Sigmoid colon (tissue), 4 donors: ENCODE data around the gene GIMAP8.

Source experiments
- EP300 ChIP-seq, 4 donors: sonication (generic); formaldehyde crosslinking; IDR thresholded peaks; one replicate each; pipeline ENCODE4 v1.6.1; 2017; ENCODE audit warnings: antibody characterized with exemption in 4 of 4
- POLR2A ChIP-seq, 2 donors: fragments of 450-650 bp; IDR thresholded peaks; one replicate each; pipeline ENCODE4 v1.6.1; 2016; ENCODE audit warnings: antibody characterized with exemption in 2 of 2, mild to moderate bottlenecking in 2 of 2, moderate library complexity in 2 of 2
- POLR2AphosphoS5 ChIP-seq, 4 donors: sonication (generic); formaldehyde crosslinking; IDR thresholded peaks; one replicate each; pipeline ENCODE4 v1.6.1; 2017; ENCODE audit warnings: antibody characterized with exemption in 4 of 4
- TF ChIP-seq, protein P1 (sequence below), 4 experiments: fragments of 450-650 bp in 3 of 4; fragments of 200-600 bp in 1 of 4; IDR thresholded peaks; one replicate each; pipeline ENCODE4 v1.5.1; 2016 to 2019; ENCODE audit warnings: antibody characterized with exemption in 4 of 4, mild to moderate bottlenecking in 3 of 4, moderate library complexity in 2 of 4

DNA sequence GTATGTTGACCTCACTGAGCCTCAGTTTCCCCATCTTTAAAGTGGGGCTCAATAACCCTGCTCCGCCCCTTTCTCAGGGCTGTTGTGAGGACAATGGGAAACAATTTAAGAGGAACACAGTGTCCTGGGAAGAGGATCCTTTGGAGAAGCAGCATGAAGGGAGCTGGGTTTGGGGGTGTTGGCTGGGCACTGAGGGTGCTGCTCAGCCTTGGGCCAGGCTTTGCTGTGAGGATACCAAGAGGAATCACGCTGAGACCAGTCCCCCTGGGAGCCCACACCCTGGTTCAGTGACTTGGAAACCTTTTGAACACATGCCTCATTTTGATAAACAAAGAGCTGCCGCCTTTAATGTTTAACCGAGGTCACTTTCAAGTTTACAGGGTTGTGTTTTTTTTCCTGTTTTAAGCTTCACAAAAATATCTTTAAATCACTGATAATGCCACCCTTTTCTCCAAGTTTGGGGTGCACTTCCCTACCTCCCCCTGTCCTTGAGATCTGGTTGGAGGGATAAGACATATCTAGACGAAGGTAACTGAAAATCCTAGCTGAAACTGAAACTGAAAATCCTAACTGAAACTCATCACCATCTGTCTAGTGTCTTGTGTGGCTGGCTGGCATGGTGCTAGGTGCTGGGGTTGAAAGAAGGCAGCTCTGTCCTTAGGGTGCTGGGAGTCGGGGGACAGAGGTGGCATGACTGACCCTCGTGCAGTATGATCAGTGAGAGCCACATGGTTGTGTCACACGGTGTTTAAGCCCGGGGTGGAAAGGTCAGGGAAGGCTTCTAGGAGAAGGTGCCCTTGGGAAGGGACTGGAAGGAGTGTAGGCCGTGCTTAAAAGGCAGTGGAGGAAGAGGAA lies 43.6 kb upstream of the GIMAP8 start:
- TF ChIP-seq, protein P1, sequence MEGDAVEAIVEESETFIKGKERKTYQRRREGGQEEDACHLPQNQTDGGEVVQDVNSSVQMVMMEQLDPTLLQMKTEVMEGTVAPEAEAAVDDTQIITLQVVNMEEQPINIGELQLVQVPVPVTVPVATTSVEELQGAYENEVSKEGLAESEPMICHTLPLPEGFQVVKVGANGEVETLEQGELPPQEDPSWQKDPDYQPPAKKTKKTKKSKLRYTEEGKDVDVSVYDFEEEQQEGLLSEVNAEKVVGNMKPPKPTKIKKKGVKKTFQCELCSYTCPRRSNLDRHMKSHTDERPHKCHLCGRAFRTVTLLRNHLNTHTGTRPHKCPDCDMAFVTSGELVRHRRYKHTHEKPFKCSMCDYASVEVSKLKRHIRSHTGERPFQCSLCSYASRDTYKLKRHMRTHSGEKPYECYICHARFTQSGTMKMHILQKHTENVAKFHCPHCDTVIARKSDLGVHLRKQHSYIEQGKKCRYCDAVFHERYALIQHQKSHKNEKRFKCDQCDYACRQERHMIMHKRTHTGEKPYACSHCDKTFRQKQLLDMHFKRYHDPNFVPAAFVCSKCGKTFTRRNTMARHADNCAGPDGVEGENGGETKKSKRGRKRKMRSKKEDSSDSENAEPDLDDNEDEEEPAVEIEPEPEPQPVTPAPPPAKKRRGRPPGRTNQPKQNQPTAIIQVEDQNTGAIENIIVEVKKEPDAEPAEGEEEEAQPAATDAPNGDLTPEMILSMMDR (IDR thresholded peaks at IDR 0.05), result no peak
- TF ChIP-seq POLR2A (IDR thresholded peaks at IDR 0.05) (no peak), POLR2AphosphoS5 (IDR thresholded peaks at IDR 0.05) (peak in 3 of 4 donors; percentile 32 to 73 (median 70)), EP300 (IDR thresholded peaks at IDR 0.05) (no peak)
